Frontal cortex (tissue), 4 donors: ENCODE results near the gene ACOT7. TPM values are rescaled to one million over a fixed set of nuclear protein-coding genes. Genes with fewer than 3 reads are reported as not detected.
"Not testable (repeated sequence)": the region's sequence is repeated elsewhere in the genome, so short reads cannot be mapped to it uniquely, and the experiment has no call there.

ENCODE experiments used
- DNase-seq, 2 donors: peaks; one replicate each; pipeline ENCODE4 v3.0.0; 2012; ENCODE audit warnings: low spot score in 2 of 2
- FAIRE-seq: peaks from 2 replicates; lab custom pipeline; 2012; peaks lifted over from hg19 to GRCh38; lab: Jason Lieb, UNC
- total RNA-seq: library from RNA; depleted of rRNA; stranded (reverse); fragments of >200 nt; gene quantifications from one replicate; pipeline ENCODE4 v1.2.3, GENCODE V29; 2014
- donor health status: control.
- donor health status: control.
- donor health status: control.

Gene ACOT7
- 40.8 TPM for total RNA-seq

GRCh38 chr1:6393400-6394187 lies at the start of gene ACOT7:
ACOT7 (minus strand) TSS chr1:6393767; CDS start chr1:6393399, 368 bp downstream.
- DNase-seq, result peak; percentile 95 to 97
- FAIRE-seq, result no peak

GRCh38 chr1:6441586-6441985 lies 48.0 kb upstream of the ACOT7 start:
- DNase-seq, result no peak
- FAIRE-seq, result no peak

GRCh38 chr1:6440198-6441126 lies 46.9 kb upstream of the ACOT7 start:
- FAIRE-seq, result no peak
- DNase-seq, result no peak

- DNase-seq (peak in 1 of 2 donors; percentile 85), FAIRE-seq (no peak)
Observed at GRCh38 chr1:6438047-6438525, 44.5 kb upstream of the ACOT7 start.

- not testable (repeated sequence) for FAIRE-seq, DNase-seq
Observed at GRCh38 chr1:6437012-6437700, 43.6 kb upstream of the ACOT7 start.

- not testable (repeated sequence) for DNase-seq, FAIRE-seq
Observed at GRCh38 chr1:6436277-6436676, 42.7 kb upstream of the ACOT7 start.

GRCh38 chr1:6435547-6435946 lies 42.0 kb upstream of the ACOT7 start:
- FAIRE-seq (no peak), DNase-seq (no peak)

- no peak for FAIRE-seq
- no peak for DNase-seq
Observed at GRCh38 chr1:6435129-6435528, 41.6 kb upstream of the ACOT7 start.

- FAIRE-seq, result no peak
- DNase-seq, result no peak
Observed at GRCh38 chr1:6434186-6434585, 40.6 kb upstream of the ACOT7 start.

GRCh38 chr1:6431645-6432579 lies 38.3 kb upstream of the ACOT7 start:
- not testable (repeated sequence) for FAIRE-seq, DNase-seq

GRCh38 chr1:6429660-6430411 lies 36.3 kb upstream of the ACOT7 start:
- not testable (repeated sequence) for FAIRE-seq, DNase-seq

GRCh38 chr1:6428453-6428852 lies 34.9 kb upstream of the ACOT7 start:
- not testable (repeated sequence) for FAIRE-seq

GRCh38 chr1:6427441-6428390 lies 34.1 kb upstream of the ACOT7 start:
- no peak for FAIRE-seq
- no peak for DNase-seq

More at GRCh38 chr1:6428453-6428852, 34.9 kb upstream of the ACOT7 start:
- DNase-seq, result not testable (repeated sequence)

GRCh38 chr1:6426972-6427350 lies 33.4 kb upstream of the ACOT7 start:
- no peak for FAIRE-seq

GRCh38 chr1:6426277-6426971 lies 32.9 kb upstream of the ACOT7 start:
- FAIRE-seq, result no peak
- DNase-seq, result no peak

More at GRCh38 chr1:6426972-6427350, 33.4 kb upstream of the ACOT7 start:
- DNase-seq, result no peak

GRCh38 chr1:6425658-6426057 lies 32.1 kb upstream of the ACOT7 start:
- FAIRE-seq, result no peak

More at GRCh38 chr1:6425658-6426057, 32.1 kb upstream of the ACOT7 start:
- no peak for DNase-seq
